Prostate gland (tissue), 2 donors: ENCODE data around the gene IMMP2L.

Experiments
- POLR2A ChIP-seq: fragments of 450-650 bp; IDR thresholded peaks from one replicate; pipeline ENCODE4 v1.6.1; 2016; ENCODE audit warnings: antibody characterized with exemption, mild to moderate bottlenecking
- POLR2AphosphoS5 ChIP-seq: sonication (generic); formaldehyde crosslinking; IDR thresholded peaks from one replicate; pipeline ENCODE4 v1.6.1; 2017; ENCODE audit warnings: antibody characterized with exemption
- TF ChIP-seq, protein P1 (sequence below), 4 experiments: fragments of 200-600 bp in 2 of 4; fragments of 450-650 bp in 2 of 4; sonication (generic) in 2 of 4; IDR thresholded peaks; 1 replicate in 3 of 4; 2 replicates in 1 of 4; pipeline ENCODE4 v1.5.1; 2016 to 2019; ENCODE audit warnings: antibody characterized with exemption in 4 of 4, mild to moderate bottlenecking in 2 of 4, moderate library complexity in 2 of 4

DNA sequence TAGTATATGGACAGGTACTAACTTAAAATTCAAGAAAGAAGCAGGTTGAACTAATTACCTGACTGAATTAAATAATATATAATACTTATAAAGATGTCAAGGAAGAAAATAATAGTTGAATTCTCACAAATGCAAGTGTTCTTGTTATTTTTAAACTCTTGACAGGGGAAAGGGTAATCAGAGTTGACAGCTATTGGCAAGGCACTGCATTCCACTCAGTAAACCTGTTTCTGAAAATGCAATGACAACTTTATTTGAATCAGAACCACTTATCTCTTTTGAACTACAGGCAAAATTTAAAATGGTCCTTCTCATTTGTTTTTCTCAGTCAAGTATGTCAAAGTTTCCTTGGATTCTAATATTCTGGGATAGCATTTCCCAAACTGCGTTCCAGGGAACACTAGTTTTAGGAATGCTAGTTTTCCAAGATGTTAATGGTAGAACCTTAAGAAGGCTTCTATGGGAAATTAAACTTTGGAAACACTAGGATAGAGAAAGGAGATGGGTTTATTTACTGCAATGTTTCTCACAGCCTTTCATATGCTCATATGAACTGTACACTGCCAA lies 575.1 kb downstream of the IMMP2L start:
- TF ChIP-seq, protein P1, sequence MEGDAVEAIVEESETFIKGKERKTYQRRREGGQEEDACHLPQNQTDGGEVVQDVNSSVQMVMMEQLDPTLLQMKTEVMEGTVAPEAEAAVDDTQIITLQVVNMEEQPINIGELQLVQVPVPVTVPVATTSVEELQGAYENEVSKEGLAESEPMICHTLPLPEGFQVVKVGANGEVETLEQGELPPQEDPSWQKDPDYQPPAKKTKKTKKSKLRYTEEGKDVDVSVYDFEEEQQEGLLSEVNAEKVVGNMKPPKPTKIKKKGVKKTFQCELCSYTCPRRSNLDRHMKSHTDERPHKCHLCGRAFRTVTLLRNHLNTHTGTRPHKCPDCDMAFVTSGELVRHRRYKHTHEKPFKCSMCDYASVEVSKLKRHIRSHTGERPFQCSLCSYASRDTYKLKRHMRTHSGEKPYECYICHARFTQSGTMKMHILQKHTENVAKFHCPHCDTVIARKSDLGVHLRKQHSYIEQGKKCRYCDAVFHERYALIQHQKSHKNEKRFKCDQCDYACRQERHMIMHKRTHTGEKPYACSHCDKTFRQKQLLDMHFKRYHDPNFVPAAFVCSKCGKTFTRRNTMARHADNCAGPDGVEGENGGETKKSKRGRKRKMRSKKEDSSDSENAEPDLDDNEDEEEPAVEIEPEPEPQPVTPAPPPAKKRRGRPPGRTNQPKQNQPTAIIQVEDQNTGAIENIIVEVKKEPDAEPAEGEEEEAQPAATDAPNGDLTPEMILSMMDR (IDR thresholded peaks at IDR 0.05): no peak
- TF ChIP-seq POLR2A: no peak
- TF ChIP-seq POLR2AphosphoS5: no peak
